Body of pancreas (tissue), 4 donors: ENCODE measurements around the gene ZNF579.
"Not testable (repeated sequence)": the region's sequence is repeated elsewhere in the genome, so short reads cannot be mapped to it uniquely, and the experiment has no call there.

Experiments
- POLR2A ChIP-seq, 3 donors: fragments of 450-650 bp; IDR thresholded peaks; one replicate each; pipeline ENCODE4 v1.6.1; 2016; ENCODE audit warnings: antibody characterized with exemption in 3 of 3, mild to moderate bottlenecking in 2 of 3
- TF ChIP-seq, protein P1 (sequence below), 7 experiments: fragments of 450-650 bp in 4 of 7; fragments of 200-600 bp in 3 of 7; sonication (generic) in 3 of 7; IDR thresholded peaks; one replicate each; pipeline ENCODE4 v1.5.1; 2016 to 2019; ENCODE audit warnings: antibody characterized with exemption in 7 of 7

DNA sequence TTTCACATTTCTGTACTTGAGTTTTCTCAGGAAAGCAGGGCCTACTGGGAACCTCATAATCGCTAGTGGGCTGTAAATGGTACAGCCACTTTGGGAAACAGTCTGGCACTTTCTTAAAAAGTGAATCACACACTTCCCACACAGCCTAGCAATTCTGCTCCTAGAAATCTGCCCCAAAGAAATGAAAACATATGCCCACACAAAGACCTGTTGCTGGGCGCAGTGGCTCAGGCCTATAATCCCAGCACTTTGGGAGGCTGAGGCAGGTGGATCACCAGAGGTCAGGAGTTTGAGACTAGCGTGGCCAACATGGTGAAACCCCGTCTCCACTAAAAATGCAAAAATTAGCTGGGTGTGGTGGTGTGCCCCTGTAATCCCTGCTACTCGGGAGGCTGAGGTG lies 11.2 kb downstream of the ZNF579 start:
- not testable (repeated sequence) for TF ChIP-seq POLR2A (IDR thresholded peaks at IDR 0.05)
- TF ChIP-seq, protein P1, sequence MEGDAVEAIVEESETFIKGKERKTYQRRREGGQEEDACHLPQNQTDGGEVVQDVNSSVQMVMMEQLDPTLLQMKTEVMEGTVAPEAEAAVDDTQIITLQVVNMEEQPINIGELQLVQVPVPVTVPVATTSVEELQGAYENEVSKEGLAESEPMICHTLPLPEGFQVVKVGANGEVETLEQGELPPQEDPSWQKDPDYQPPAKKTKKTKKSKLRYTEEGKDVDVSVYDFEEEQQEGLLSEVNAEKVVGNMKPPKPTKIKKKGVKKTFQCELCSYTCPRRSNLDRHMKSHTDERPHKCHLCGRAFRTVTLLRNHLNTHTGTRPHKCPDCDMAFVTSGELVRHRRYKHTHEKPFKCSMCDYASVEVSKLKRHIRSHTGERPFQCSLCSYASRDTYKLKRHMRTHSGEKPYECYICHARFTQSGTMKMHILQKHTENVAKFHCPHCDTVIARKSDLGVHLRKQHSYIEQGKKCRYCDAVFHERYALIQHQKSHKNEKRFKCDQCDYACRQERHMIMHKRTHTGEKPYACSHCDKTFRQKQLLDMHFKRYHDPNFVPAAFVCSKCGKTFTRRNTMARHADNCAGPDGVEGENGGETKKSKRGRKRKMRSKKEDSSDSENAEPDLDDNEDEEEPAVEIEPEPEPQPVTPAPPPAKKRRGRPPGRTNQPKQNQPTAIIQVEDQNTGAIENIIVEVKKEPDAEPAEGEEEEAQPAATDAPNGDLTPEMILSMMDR (IDR thresholded peaks at IDR 0.05), result not testable (repeated sequence)
